NCI-H1105 treated with DMSO at 0.1 percent for 48 hours (cell line): Measurements from ENCODE around the gene ZFYVE21.
"Not testable (repeated sequence)": the region's sequence is repeated elsewhere in the genome, so short reads cannot be mapped to it uniquely, and the experiment has no call there.

Experiments
- DNase-seq: peaks from one replicate; lab custom pipeline; 2025; lab: John Stamatoyannopoulos, UW

Gene ZFYVE21

DNA sequence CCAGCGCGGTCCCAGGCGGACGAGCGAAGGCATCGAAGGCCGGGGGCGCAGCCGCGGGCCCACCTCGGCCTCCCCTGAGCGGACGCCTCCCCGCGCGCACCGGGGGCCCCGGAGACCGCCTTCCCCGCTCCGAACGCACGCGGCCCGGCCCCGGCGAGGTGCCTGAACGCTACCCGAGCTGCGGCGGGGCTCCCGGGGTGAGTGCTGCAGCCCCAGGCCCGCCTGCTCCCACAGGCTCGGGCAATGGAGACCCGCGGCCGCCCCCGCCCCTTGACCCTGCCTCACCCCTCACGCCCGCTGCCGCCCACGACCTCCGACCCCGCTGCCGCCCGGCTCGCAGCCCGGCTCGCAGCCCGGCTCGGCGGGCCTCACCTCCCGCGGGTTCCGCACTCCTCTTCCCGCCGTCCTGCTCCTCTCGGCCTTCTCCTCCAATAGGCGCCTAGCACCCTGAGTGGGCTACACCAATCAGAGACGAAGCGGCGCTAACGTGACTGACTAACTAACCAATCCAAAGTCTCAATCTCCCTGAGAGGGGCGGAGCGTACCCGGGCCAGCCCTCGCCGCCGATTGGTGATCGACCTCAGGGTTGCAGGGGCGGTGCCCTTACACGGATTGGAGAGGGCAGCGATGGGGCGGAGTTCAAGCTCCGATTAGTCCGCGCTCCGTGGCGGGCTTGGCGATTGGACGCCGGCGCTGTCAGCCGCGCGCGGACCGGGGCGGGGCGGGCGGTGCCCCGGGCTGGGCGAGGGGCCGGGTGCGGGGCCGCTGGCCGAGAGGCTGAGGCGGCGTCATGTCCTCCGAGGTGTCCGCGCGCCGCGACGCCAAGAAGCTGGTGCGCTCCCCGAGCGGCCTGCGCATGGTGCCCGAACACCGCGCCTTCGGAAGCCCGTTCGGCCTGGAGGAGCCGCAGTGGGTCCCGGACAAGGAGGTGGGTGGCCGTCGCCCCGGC, at the start of gene ZFYVE21, which contains the start of gene XRCC3:
ZFYVE21 (plus strand) TSS at position 759 of the 949 bp plus-strand sequence; CDS start at position 791, 32 bp downstream.
XRCC3 (minus strand) TSS at position 400 of the 949 bp plus-strand sequence. CDS start 4,364 bp downstream, outside the sequence.
- DNase-seq = peak; percentile 99

DNA sequence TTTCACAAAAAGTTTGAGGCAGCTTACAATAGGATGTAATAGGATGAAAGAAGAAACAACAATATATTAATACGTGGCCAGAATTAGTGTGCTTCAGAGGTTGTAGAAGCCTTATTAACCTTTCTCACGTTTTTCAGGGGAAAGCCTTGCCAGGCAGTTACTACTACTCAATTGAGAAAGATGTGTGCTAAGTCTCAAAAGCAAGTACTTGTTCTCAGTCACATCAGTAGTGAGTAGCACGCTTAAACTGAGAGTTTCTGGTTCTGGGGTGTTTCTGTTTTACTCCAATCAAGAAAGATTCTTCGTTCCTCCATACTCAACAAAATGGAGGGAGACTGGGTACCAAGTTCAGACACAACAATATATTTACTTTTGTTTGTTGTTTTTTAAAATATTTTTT, 47.9 kb upstream of the ZFYVE21 start:
- DNase-seq = no peak

GRCh38 chr14:103668117-103668516, 47.5 kb upstream of the ZFYVE21 start:
- no peak for DNase-seq

GRCh38 chr14:103669370-103669769, 46.2 kb upstream of the ZFYVE21 start:
- no peak for DNase-seq

DNA sequence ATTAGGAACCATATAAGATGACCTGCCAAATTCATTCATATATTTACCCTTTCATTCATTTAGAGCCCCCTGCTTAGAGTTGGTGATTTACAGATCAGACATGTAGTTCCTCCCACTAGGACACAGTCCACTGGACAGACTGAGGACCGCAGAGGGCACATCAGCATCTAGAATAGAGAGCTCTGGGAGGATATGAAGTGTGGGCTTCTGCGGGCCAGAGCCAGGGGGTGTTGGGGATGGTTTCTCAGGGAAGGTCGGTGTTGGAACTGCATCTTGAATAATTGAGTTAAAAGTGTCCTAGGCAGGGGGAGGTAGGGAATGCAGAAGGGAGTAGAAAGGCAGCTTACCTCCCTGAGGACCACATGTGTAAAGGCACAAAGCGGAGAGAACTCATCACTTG, 43.7 kb upstream of the ZFYVE21 start:
- no peak for DNase-seq

- no peak for DNase-seq
These were observed 39.7 kb upstream of the ZFYVE21 start for GRCh38 chr14:103675957-103676356.

- DNase-seq = no peak
These were observed 38.5 kb upstream of the ZFYVE21 start for GRCh38 chr14:103676881-103677675.

- DNase-seq = no peak
These were observed 36.3 kb upstream of the ZFYVE21 start for GRCh38 chr14:103679351-103679750.

GRCh38 chr14:103680491-103681231, 34.9 kb upstream of the ZFYVE21 start:
- no peak for DNase-seq

GRCh38 chr14:103683139-103683538, 32.5 kb upstream of the ZFYVE21 start:
- no peak for DNase-seq

- DNase-seq = no peak
These were observed 31.1 kb upstream of the ZFYVE21 start for GRCh38 chr14:103684471-103684870.

- no peak for DNase-seq
These were observed 30.7 kb upstream of the ZFYVE21 start for GRCh38 chr14:103684871-103685270.

GRCh38 chr14:103685276-103686211, 30.1 kb upstream of the ZFYVE21 start:
- DNase-seq = no peak

DNA sequence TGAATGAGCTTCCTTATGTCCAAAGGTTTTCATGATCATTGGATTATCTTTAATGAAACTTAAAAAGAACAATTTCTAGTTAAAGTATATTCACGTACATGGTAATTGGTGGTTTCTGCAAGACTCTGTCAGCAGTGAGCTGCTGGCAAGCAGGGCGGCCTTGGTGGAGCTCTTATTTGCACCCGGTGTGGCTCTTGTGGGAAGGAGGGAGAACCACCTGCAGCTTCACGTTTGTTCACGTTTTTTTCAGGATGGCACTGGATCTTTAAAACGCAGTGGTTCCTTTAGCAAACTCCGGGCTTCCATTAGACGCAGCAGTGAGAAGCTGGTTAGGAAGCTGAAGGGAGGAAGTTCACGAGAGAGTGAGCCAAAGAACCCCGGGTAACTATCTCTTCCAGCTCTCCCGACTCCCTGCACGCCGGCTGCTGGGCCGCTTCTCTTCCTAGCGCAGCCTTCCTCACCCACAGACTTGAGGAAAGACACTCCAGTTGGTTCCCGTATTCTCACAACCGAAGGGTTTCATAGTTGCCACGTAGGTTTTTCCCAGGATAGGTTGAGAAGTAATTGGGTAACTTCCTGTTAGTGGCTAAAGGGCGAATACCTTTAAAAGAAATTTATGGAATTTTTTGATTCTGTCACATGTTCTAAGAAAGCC, 28.7 kb upstream of the ZFYVE21 start:
- no peak for DNase-seq

- no peak for DNase-seq
These were observed 27.9 kb upstream of the ZFYVE21 start for GRCh38 chr14:103687712-103688111.

GRCh38 chr14:103688441-103688840, 27.2 kb upstream of the ZFYVE21 start:
- DNase-seq = no peak

DNA sequence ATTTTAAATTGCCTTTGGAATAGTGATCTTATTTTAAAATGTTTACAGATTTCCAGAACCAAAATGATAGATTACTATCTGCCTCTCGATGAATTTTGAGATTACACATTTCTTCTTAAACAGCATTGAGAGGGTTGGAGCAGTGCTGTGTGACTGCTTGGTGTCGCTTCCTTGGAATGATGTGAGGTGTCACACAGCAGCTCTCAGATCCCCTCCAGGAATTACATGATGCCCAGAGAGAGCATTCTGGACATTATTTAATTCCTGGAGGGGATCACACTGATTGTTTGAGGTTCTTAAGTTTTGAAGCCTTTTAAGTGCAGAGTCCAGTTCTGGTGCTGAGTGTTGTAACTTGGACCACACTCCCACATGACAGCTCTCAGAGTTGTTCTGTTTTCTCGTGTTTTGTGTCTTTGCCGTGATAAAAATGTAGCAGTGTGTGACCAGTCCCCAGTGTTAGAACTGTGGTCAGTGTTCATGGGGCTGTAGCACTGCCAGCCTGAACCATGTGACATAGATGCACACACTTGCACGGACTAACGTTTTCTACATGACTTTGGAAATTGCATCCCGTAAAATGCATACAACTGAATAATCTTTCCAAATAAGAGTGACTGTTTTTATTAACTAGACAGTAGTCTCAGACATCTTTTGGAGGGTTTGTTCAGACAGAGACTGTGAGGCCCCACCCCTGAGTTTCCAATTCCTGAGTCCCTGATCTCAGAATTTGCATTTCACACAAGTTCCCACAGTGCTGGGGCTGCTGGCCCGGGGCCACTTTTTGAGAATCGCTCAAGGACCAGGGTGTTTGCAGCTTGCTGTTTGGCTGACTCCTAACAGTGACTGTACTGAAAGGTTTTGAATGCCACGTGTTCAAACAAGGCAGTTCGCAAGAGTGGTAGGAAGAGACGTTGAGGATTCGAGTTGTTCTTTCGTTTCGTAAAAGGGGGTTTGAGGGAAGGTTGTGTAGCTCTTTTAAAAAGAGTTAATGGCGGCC, 26.4 kb upstream of the ZFYVE21 start:
- DNase-seq = no peak

DNA sequence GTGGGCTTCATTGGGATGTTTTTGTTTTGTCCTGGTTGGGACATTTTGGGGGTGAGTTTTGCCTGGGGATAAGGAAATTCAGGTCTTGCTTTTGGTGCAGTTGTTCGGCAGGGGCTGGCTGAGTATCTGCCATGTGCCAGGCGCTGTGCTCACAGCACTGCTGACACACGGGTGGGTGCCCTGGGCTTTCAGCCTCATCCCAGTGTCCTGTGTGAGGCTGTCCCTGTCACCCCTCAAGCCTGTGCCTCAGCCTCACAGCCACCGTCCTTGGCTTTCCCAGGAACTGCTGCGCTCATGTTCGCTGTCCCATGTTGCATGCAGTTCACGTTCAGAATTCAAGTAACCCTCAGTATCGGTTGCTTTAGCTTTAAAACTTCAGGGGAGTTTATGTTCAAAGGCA, 25.3 kb upstream of the ZFYVE21 start:
- DNase-seq = no peak

DNA sequence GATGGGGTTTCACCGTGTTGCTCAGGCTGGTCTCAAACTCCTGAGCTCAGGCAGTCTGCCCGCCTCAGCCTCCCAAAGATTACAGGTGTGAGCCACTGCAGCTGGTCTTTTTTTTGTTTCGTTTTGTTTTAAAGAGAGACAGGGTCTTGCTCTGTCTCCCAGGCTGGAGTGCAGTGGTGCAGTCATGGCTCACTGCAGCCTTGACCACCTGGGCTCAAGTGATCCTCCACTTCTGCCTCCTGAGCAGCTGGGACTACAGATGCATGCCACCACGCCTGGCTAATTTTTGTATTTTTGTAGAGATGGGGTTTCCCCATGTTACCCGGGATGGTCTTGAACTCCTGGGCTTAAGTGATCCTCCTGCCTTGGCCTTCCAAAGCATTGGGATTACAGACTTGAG, 24.0 kb upstream of the ZFYVE21 start:
- not testable (repeated sequence) for DNase-seq
